Measurements from ENCODE around the gene HSBP1L1.
A peak's percentile ranks its signal among the peaks of the same experiment; 100 is the strongest.

Gene HSBP1L1

DNA sequence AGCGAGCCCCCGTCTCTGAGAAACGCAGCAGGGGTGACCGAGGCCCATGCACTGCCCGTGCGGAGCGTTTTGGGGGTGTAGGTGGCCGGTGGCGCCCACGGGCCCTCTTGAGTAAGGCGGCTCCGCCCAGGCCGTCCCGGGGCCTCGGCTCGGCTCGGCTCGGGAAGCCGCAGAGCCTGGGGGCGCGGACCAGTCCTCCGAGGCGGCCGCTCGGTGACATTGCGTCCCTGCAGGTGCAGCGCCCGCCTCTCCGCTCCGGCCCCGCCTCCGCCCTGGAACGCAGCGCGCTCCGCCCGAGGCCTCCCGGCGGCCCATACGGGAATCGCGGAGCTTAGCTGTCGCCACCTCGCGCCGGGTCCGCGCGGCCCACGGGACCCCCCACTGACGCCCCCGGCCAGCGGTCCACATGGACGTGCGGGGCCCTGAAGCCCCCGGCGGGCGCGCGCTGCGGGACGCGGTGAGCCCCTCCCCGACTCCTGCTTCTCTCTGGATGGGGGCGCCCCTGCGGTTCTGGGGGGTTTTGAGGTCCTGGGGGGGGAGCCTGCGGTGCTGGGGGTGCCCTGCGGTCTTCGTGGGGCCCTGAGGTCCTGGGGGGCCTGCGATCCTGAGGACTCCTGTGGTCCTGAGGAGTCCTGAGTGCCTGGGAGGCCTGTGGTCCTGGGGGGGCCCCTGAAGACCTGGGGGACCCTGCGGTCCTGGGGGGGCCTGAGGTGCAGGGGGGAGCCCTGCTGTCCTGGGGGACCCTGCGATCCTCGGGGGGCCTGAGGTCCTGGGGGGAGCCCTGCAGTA lies at the start of gene HSBP1L1:
Gene HSBP1L1, plus strand, starts transcription at position 314 of the 789 bp plus-strand sequence. Its CDS starts 93 bp downstream, at position 407.
- DNase-seq (ENCODE audit: extremely low spot score, insufficient read length, low read depth) (no peak), FAIRE-seq (peak; percentile 49)

DNA sequence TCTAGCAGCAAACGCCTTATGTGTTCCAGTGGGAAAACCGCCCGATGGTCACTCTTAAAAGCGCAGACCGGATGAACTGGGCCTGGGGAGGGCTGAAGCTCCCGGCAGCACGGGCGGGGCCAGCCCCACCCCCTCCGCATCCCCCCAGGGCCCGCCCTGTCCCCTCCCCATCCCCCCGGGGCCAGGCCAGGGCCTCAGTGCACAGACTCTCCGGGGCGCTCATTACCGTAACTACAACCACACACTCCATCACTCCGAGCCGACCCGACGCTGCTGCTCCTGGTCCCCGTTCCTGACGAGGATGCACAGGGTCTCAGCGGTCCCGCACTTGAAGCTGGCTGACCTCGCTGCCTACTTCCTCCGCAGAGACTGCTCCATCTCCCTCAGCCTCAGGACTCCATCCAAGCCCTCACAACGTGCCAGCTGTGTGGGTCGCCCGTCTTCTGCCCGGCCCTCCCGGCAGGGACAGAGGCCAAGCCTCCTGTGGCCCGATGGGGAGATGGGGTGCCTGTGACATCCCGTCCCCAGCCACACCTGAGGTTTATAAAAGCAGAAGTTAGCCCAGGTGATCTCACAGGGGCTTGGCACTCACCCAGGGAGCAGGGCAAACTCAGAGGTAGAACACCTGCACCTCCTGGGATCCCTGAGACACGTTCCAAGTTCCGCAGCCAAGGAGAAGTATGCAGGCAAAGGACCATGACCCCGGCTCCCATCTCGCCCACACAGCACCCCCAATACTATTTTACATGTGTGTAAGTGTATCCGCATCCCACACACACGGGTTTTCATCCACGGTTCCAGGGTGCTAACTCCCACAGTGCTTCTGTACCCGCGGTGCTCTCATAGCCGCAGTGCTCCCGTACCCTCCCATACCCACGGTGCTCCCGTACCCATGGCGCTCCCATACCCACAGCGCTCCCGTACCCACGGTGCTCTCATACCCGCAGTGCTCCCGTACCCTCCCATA lies 49.0 kb upstream of the HSBP1L1 start:
- DNase-seq (ENCODE audit: extremely low spot score, insufficient read length, low read depth) (no peak), FAIRE-seq (no peak)

DNA sequence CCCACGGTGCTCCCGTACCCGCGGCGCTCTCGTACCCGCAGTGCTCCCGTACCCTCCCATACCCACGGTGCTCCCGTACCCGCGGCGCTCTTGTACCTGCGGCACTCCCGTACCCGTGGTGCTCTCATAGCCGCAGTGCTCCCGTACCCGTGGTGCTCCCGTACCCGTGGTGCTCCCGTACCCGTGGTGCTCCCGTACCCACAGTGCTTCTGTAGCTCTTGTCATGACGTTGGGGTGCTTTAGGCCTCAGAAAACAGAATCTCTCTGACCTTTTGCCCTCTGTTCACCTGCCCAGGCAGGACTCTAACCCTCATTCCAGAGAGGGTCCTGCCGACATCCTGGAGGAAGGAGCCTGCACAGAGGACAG lies 48.3 kb upstream of the HSBP1L1 start:
- no peak for FAIRE-seq
- no peak for DNase-seq (ENCODE audit: extremely low spot score, insufficient read length, low read depth)

DNA sequence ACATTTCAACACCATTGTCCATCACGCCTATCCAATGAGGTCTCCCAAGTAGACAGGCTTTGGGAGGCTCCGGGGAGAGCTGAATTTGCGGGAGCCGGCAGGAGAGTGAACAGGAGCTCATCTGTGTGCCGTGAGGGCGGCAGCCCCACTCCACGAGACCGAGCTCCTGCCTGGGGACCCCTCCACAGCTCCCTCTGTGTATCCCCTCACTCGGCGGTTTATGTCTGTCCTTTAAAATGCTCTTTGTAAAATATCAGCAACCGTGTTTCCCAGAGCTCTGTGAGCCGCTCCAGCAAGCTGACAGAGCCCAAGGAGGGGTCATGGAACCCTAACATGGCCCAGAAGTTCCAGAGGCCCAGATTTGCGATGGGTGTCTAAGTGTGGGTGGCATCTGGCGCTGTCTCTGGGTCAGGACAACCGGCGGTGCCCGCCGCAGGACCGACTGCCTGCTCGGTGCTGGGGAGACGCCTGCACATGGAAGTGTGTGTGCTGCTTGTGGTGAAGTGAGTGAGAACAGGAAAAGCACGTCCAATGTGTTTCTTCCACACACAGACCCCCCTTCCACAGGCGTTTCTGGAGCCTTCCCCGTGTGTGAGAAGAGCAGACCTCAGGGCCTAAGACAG lies 47.8 kb upstream of the HSBP1L1 start:
- FAIRE-seq: no peak
- no peak for DNase-seq (ENCODE audit: extremely low spot score, insufficient read length, low read depth)

DNA sequence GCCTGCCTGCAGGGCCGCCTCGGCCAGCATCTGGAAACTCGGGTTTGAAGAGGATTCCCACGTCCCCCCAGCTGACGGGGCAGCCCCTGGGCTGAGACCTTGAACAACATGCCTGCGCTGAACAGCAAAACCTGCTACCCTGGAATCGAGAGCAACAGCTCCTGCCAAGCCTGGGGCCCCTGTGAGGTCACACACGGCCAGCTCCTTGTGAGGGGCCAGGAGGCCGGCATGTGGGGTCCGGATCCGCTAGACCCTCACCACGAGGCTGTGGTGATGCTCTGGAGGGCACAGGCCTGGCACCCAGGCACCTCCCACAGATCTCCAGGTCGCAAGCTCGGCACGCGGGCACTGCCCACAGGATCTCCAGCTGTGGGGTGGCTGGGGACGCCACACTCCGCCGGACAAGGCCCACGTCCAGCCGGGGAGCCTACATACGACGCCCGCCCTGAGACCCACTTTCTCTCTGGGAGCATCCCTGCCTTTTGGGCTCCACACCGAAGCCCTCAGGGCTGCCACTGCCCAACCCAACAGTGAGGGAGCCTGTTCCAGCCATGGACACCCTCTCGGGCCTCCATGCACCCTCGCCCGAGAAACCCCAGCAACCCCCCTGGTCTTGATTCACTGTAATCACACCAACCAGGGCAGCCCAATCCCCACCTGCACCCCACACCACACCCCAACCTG lies 47.1 kb upstream of the HSBP1L1 start:
- no peak for FAIRE-seq
- DNase-seq (ENCODE audit: extremely low spot score, insufficient read length, low read depth): no peak

DNA sequence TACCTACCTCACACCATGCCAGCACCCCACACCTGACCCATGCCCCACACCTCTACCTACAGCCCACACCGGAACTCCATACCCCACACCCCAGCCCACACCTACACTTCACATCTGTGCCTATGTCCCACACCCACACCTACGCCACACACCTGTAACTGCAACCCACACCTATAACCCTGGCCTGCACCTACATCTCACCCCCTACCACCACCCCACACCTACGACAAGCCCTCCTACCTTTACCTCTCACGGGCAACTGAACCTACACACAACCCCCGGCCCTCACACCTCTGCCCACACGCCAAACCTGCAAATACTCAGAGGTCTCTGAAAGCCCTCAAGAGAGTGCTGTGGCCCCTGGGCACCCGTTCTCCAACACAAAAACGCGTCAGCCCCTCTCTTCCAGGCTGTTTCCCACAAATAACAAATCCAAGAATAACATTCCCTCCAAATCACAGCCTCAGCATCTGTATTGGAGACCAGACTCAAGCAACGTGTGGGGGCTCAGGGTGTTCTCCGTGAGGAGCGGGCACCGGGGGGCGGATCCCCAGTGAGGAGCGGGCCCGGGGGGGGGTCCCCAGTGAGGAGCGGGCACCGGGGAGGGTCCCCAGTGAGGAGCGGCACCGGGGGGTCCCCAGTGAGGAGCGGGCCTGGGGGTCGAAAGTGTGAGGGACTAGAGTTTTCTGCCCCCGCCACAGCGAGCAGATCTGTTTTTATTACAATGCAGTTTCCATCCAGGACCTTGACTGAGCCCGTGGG lies 46.4 kb upstream of the HSBP1L1 start:
- FAIRE-seq (no peak), DNase-seq (ENCODE audit: extremely low spot score, insufficient read length, low read depth) (no peak)

DNA sequence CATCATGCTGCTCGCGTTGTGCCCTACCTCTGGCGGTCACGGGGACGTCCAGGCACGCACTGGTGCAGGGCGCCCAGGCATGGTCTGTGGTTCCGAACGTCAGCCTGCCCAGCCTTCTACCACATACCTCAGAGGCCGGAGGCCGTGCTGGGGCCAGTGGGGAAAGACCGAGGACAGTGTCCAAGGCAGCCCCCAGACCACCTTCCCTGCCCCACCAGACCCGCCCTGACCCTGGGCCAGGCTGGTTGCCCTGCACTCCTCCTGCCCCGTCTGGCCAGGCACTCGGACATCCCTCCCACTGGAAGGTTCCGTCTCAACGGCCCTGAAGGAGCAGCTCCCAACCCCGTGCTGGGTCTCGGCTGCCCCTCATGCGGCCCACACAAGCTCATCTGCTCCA lies 45.8 kb upstream of the HSBP1L1 start:
- FAIRE-seq: no peak
- DNase-seq (ENCODE audit: extremely low spot score, insufficient read length, low read depth): no peak

DNA sequence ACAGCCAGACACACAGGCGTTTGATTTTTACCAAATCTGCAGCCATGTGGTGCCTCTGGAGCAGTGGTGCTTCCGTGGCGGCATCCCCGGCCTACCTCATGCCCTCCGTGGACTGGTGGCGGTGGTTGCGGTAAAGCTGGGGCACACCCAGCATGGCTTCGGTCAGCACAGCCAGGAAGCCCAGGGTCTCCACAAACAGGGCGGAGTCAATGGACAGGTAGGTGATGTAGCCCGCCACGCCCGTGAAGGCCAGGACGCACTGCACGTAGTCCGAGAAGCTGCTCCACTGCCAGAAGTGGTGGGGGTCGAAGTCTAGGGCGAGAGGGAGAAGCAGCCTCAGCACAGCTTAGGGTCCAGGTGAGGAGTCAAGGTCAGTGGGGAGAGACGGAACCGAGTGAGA lies 45.4 kb upstream of the HSBP1L1 start:
- FAIRE-seq: no peak
- DNase-seq (ENCODE audit: extremely low spot score, insufficient read length, low read depth): no peak

DNA sequence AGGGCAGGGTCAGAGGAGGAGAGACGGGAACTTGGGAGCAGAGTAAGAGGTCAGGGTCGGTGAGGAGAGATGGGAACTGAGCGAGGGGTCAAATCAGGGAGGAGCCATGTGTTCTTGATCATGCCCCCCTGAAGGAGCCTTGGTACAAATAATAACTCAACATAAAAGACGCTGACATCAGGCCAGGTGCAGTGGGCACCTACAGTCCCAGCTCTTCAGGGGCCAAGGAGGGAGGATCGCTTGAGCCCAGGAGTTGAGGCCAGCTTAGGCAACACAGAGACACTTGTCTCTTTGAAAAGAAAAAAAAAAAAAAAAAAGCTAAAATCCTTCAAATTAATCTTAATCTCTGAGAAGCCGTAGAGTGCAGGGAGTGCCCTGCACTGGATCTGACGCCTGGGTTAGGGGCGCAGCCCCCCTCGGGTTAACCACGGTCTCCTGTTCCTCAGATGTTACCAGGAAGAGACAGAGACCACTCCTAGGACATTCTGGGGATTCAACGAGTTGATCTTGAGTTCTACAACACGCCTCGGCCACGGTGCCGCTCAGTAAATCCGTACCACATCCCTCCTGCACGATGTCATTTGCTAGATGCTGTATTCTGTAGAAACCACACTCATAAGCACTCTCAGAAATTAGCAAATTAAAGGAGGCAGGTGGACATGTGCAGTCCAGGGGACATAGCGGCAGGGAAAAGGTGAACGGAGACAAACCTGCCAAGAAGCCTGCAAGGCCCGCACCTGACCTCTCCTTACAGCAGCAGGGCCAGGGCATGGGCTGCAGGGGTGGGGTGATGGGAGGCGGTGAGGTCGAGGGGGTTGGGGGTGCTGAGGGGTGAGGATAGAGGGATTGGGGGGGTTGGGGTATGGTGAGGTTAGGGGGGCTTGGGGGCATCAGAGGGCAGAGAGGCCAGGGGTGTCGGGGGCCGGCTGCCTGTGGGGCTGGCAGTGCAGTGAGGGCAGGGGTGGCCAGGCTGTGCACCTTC lies 42.2 kb upstream of the HSBP1L1 start:
- no peak for FAIRE-seq
- DNase-seq (ENCODE audit: extremely low spot score, insufficient read length, low read depth): no peak

DNA sequence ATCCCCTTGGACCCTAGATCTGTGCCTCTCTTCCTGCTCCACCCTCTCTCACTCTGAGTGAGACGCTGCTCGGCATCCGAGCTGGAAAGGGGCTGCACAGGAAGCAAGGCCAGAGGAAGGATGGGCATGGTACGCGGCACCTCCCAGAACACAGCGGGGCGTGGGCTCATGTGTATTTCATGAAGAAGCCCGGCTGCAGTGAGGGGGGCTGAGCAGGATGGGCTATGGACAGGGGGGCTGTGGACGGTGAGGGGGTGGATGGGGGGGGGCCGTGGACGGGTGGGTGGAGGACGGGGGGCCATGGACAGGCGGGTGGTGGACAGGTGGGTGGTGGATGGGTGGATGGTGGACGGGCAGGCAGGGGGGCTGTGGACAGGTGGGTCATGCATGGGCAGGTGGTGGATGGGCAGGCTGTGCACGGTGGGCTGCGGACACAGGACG lies 41.5 kb upstream of the HSBP1L1 start:
- no peak for DNase-seq (ENCODE audit: extremely low spot score, insufficient read length, low read depth)
- FAIRE-seq: no peak

DNA sequence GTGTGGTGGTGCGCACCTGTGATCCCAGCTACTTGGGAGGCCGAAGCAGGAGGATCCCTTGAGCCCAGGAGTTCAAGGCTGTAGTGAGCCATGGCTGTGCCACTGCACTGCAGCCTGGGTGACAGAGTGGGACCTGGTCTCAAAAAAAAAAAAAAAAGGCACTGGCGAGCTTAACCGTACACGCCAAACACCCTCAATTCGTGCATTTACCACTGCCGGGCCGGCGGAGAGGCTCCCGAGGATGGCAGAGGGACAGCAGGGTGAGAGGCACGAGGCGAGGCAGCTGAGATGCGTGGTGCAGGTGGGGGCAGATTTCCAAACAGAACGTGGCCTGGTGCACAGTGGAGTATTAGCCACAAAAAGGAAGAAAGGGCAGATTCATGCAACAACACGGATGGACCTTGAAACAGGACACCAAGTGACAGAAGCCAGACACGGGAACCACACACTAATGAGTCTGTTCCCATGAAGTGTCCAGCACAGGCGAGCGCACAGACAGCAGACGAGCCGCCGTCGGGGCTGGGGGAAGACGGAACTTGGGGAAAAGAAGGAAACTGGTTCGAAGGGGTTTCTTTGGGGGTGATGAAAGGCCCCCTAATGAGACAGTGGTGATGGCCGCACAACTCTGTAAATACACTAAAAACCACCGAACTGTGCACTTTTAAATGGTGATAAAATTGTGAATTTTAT lies 40.4 kb upstream of the HSBP1L1 start:
- FAIRE-seq: no peak
- no peak for DNase-seq (ENCODE audit: extremely low spot score, insufficient read length, low read depth)

DNA sequence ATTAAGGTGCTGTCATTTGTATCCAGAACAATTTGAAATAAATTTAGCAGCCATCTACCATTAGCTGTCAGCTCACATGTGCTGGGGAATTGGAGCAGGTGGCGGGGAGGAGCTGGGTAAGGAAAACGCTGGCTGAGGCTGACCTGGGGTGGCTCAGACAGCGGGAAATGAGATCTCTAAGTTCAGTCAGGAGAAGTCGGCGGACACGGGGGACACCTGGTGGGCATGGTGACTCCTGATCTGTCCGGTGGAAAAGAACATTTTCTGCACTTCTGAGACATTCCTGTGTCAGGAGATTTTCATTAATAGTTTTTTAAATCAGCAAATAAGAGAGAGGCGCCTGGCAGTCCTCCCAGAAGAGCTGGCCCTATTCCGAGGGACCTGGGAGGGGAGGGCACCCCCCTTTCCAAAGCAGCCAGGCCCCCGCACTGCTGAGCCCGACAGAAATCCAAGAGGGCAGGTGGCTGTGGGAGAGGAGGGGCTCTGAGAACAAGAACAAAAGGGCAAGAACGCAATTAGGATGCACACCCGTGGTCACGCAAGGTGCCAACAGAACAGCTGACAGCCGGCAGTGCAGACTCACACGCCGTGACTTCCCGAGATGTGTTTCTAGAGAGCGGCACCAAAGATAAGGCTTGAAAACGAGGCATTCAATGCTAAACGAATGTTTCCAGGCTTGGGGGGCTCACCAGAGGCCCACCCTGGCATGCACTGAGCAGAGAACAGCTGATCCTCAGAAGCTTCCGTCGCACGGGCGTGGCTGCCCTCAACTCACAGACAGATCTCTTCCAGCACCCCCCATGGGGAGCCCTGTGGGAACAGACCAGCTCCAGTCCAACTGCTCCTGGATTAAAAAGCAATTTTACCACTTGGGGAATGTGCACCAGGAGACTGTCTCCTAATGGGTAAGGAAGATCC lies 39.4 kb upstream of the HSBP1L1 start:
- FAIRE-seq: no peak
- no peak for DNase-seq (ENCODE audit: extremely low spot score, insufficient read length, low read depth)

DNA sequence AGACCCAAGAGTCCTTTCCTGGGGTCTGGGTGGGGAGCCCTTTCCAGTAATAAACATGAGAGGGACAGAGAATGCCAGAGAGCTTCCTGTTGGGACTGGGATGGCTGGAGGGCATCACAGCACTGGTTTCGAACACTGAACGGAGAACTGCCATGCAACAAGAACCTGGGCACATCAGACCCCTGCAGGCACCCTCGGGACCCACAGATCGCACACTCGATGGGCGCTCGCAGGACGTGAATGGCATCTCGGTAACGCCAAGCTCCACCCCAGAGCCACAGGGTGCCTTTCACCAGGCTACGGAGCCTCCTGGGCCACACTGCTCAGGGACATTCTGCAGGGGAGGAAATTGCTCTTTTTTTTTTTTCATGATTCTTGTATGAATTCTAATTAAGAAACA lies 38.1 kb upstream of the HSBP1L1 start:
- FAIRE-seq: no peak
- no peak for DNase-seq (ENCODE audit: extremely low spot score, insufficient read length, low read depth)

DNA sequence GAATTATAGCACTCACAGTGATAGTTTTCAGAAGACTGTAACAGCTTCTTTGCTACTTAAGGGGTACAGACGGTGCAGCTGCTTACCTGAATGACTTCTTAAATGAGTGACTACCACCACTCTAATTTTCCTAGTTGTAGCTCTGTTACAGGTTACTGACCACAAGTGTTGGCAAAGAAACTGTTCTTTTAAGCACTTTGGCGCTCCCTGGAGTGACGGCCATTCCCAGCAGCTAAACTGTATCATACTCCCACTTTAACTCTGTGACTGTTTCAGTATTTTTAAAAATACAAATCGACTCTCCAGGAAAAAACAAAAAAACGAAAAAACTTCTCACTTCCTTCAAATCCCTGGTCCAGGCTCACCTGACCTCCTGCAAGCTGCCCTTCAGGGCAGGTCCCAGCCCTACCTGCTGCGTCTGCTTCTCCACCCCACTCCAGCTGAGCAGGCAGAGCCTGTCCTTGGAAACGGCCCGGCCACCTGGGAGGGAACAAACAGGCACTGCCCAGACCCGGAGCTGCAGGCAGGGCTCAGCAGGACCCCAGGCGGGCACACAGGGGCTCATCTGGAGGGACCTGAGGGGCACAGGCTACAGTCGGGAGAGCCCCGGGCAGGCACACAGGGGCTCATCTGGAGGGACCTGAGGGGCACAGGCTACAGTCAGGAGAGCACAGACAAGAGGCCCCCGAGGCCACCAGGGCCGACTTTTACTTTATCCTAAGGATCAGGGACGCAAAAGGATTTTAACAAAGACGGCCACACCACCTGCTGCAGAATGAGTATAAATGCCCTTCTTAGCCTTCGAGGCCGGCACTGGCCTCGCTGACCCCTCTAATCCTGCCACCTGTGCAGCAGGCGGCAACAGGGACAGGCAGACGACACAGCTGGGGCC lies 37.5 kb upstream of the HSBP1L1 start:
- FAIRE-seq: no peak

DNA sequence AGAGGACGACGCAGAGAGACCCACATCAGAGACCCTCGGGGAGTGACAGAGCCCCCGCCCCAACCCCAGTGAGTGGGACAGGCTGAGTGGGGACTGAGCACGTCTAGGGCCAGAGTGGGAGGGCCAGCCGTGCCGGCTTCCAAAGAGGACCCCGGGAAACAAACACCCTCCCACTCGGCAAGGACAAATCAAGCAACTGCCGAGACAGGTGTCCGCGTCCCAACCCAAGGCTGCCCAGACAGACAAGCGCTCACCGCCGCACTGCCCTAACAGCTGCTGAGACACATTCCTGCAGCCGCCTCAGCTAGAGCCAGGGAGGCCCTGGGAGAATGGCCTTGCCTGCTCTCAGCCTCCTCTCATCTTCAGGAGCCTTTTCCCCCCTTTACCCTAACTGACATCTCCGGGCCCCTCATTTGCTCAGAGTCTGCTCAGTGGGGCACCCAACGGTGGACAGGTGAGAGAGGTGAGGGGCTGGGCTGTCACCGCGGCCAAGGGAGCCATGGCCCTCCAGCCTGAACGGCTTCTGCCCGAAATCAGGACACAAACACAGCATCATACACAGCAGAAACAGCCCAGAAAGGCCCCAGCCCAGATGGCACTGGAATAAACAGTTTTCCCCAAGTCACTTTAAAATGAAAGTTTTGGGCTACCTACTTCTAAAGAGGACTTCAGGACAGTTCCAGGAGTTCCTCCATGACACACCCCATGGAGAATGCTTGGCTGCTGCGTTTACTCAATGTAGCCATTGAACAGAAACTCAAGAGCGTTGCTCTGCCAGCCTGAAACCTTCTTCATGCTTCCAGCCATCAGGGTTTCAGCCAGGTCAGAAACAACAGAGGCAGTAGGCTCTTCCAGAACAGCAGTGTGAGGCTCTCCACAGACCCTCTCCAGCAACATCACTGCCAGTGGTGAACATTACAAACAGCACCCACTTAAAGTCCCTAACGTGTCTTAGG lies 36.6 kb upstream of the HSBP1L1 start:
- DNase-seq (ENCODE audit: extremely low spot score, insufficient read length, low read depth) (no peak), FAIRE-seq (no peak)

More for the DNA sequence above, 37.5 kb upstream of the HSBP1L1 start:
- no peak for DNase-seq (ENCODE audit: extremely low spot score, insufficient read length, low read depth)

Data from GM18507 (cell line).